Measurements from ENCODE around the gene ATG2A. TPM values are rescaled to one million over a fixed set of nuclear protein-coding genes. Genes with fewer than 3 reads are reported as not detected.

ATG2A gene
- total and polyA plus RNA-seq, 10 of the 15 experiments (the other 5 are each of a cell fraction or from before 2014, with no cell fraction given) = 0.08 to 19.0 (median 4.6) TPM

DNA sequence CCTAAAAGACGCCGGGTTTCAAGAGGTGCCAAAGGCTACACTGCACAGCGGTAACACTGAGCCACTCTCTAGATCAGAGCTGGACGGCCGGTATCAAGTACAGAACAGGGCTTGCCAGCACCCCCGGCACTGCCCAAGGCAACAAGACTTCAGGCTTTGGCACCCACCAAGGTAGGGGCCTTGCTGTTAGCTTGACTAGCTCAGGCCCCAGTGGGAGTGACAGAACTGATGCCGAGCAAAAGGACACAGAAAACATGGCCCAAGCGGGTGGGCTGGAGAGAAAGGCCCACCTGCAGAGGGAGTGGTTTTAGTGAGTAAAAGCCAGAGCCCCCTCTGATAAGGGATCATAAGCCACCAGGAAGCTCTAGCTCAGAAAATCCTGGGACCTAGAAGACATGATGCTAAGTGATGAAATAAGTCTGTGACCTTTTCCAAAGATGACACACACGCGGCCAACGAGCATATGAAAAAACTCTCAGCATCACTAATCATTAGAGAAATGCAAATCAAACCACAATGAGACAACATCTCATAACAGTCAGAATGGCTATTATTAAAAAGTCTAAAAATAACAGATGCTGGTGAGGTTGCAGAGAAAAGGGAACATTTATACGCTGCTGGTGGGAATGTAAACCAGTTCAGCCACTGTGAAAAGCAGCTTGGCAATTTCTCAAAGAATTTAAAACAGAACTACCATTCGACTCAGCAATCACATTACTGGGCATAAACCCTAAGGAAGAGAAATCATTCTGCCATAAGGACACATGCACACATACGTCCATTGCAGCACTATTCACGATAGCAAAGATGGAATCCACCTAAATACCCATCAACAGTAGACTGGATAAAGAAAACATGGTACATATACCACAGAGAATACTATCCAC is 51.5 kb downstream of the ATG2A start:
- Histone ChIP-seq H3K79me2 (ENCODE audit: control insufficient read depth, insufficient read depth, low read length) (peaks cover 90% of the 10 kb centered on the region), H3K36me3 (ENCODE audit: control insufficient read depth in 2 of 2, insufficient read depth in 2 of 2, low read length in 1 of 2) (peaks cover 22 to 29% of the 10 kb centered on the region in 2 experiments; a peak in 3 of 4 replicates), H3K4me2 (ENCODE audit: control insufficient read depth, insufficient read depth) (peak overlapping the region; percentile 100), H2AFZ (ENCODE audit: control insufficient read depth, low read depth, low read length) (no peak overlapping the region), H3K9me3 (replicated peaks; ENCODE audit: control insufficient read depth, insufficient read depth, low read length) (no peaks in the 10 kb centered on the region), H3K4me3 (peak overlapping the region; percentile 45), H3K9ac (ENCODE audit: control insufficient read depth, insufficient read depth, low read length) (peak overlapping the region; percentile 81), H3K27ac (ENCODE audit: control insufficient read depth, insufficient read depth) (peak overlapping the region; percentile 99), H4K20me1 (ENCODE audit: control insufficient read depth, insufficient read depth) (peaks cover 3% of the 10 kb centered on the region; the same call in 1 of the 2 replicates), H3K4me1 (ENCODE audit: control insufficient read depth, insufficient read depth, low read length) (peaks cover 91% of the 10 kb centered on the region), H3K27me3 (replicated peaks in 1 of 2; ENCODE audit: control insufficient read depth in 2 of 2, insufficient read depth in 2 of 2, low read length in 1 of 2) (no peaks in the 10 kb centered on the region)
- RAD21 ChIA-PET (ENCODE audit: unreplicated experiment) = interaction anchor here (0.7 to 15.8 kb wide), 5 partner anchors 12 to 59 kb away, joined by 3 to 316 read pairs (median 7); partner anchors contain the start of genes CDC42BPG, EHD1 and PPP2R5B
- in situ Hi-C loops (cut with MboI) (loop anchor here (10.0 kb wide), 1 partner anchor 559 kb away; the partner anchor contains the start of gene NEAT1), intact Hi-C loops (cut with micrococcal nuclease; ENCODE audit: unreplicated experiment) (loop anchor here (2.0 kb wide), 1 partner anchor 15 kb away; no protein-coding TSS in a partner anchor)
- no peak for DNase-seq (ENCODE audit: low read depth, low spot score)
- FAIRE-seq = peak; percentile 82
- CTCF ChIA-PET = interaction anchor here (0.6 to 28.8 kb wide), 6 partner anchors 15 to 416 kb away, joined by 3 to 1208 read pairs (median 4); partner anchors contain the start of genes CDC42BPG, EHD1, RASGRP2 and ZNHIT2
- SMC1A ChIA-PET (ENCODE audit: uncharacterized antibody, unreplicated experiment) = interaction anchor here (0.8 to 15.0 kb wide), 5 partner anchors 12 to 131 kb away, joined by 3 to 306 read pairs (median 3); partner anchors contain the start of genes BATF2 and EHD1
- POLR2A ChIA-PET = interaction anchor here (0.6 to 24.3 kb wide), 7 partner anchors 9 to 197 kb away, joined by 3 to 620 read pairs (median 4); partner anchors contain the start of genes ATG2A, CDC42BPG, EHD1 and PPP2R5B
- 0% methylated on average over 15 of the region's 15 CpGs for WGBS (ENCODE audit: insufficient coverage, insufficient replicate concordance, low lambda C conversion rate, missing lambda C conversion rate)
- ATAC-seq = peak; percentile 49
- TSS peak; percentile 86 for BruUV-seq (replicated peaks)
- TF ChIP-seq ASH2L (IDR thresholded peaks at IDR 0.05; ENCODE audit: borderline replicate concordance, low read depth) (no peak), TAF1 (IDR thresholded peaks at IDR 0.05; ENCODE audit: borderline replicate concordance, low read depth, low read length) (no peak), STAT3 (IDR thresholded peaks at IDR 0.05; ENCODE audit: low read depth, low read length) (no peak), IRF4 (IDR thresholded peaks at IDR 0.05; ENCODE audit: low read depth, low read length) (0 out of 2 replicates have a peak, but pooled peaks have one; percentile 25), PML (IDR thresholded peaks at IDR 0.05; ENCODE audit: low read length) (no peak), NR2C2 (IDR thresholded peaks at IDR 0.05; ENCODE audit: borderline replicate concordance, control insufficient read depth, insufficient read length, low read depth) (no peak), EED (IDR thresholded peaks at IDR 0.05; ENCODE audit: low read depth) (peak; percentile 71), POLR2A (IDR thresholded peaks at IDR 0.05; ENCODE audit: low read depth, low read length) (peak; percentile 55; the same call in 1 of the 2 replicates), SPI1 (IDR thresholded peaks at IDR 0.05; ENCODE audit: borderline replicate concordance, insufficient read depth, low read depth, low read length) (no peak), RB1 (IDR thresholded peaks at IDR 0.05; ENCODE audit: borderline replicate concordance) (no peak), KLF5 (IDR thresholded peaks at IDR 0.05; ENCODE audit: partially characterized antibody) (peak; percentile 74), GATAD2B (conservative IDR thresholded peaks at IDR 0.05; ENCODE audit: low read depth) (no peak; the same call in 1 of the 2 replicates), CEBPZ (IDR thresholded peaks at IDR 0.05; ENCODE audit: low read depth, low read length) (no peak), MEF2B (IDR thresholded peaks at IDR 0.05; ENCODE audit: partially characterized antibody, poor library complexity, severe bottlenecking) (peak; percentile 92), PAX5 (IDR thresholded peaks at IDR 0.05; ENCODE audit: borderline replicate concordance, low read depth, low read length) (peak; percentile 45; the same call in 1 of the 2 replicates), HDAC6 (IDR thresholded peaks at IDR 0.05; ENCODE audit: unreplicated experiment) (no peak), CREB1 (IDR thresholded peaks at IDR 0.05; ENCODE audit: low read depth) (no peak)
- TF ChIP-seq, protein P1, sequence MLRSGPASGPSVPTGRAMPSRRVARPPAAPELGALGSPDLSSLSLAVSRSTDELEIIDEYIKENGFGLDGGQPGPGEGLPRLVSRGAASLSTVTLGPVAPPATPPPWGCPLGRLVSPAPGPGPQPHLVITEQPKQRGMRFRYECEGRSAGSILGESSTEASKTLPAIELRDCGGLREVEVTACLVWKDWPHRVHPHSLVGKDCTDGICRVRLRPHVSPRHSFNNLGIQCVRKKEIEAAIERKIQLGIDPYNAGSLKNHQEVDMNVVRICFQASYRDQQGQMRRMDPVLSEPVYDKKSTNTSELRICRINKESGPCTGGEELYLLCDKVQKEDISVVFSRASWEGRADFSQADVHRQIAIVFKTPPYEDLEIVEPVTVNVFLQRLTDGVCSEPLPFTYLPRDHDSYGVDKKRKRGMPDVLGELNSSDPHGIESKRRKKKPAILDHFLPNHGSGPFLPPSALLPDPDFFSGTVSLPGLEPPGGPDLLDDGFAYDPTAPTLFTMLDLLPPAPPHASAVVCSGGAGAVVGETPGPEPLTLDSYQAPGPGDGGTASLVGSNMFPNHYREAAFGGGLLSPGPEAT (IDR thresholded peaks at IDR 0.05; ENCODE audit: low read depth) = peak; percentile 81; the same call in 1 of the 2 replicates
